Measurements from ENCODE around the gene ZNF77. TPM values are rescaled to one million over a fixed set of nuclear protein-coding genes. Genes with fewer than 3 reads are reported as not detected.
"Not testable (repeated sequence)": the region's sequence is repeated elsewhere in the genome, so short reads cannot be mapped to it uniquely, and the experiment has no call there.

The ZNF77 gene
- polyA plus RNA-seq, 3 donors, result 0.30 to 2.7 (median 1.0) TPM

- no peak overlapping the region for H3K27ac Mint-ChIP-seq
- Histone ChIP-seq H3K4me2 (replicated peaks; ENCODE audit: extremely low read depth, low read length, poor library complexity, severe bottlenecking) (no peak overlapping the region), H3K9ac (ENCODE audit: insufficient read depth, low read length, poor library complexity, severe bottlenecking) (no peak overlapping the region), H3K4me3 (replicated peaks in 1 of 3; ENCODE audit: low read depth in 2 of 3, low read length in 3 of 3) (no peak overlapping the region), H3K27me3 (ENCODE audit: control insufficient read depth in 2 of 2, insufficient read depth in 2 of 2, low read length in 2 of 2) (no peaks in the 10 kb centered on the region), H4K20me1 (ENCODE audit: insufficient read depth, low read length) (no peaks in the 10 kb centered on the region), H3K4me1 (ENCODE audit: control insufficient read depth in 1 of 2, insufficient read depth in 2 of 2, low read length in 2 of 2) (peaks cover 14 to 20% of the 10 kb centered on the region in 2 donors), H3K36me3 (replicated peaks in 1 of 2; ENCODE audit: control insufficient read depth in 1 of 2, insufficient read depth in 2 of 2, low read length in 2 of 2) (peaks cover 10 to 13% of the 10 kb centered on the region in 2 donors), H3K27ac (ENCODE audit: low read depth in 1 of 2, low read length in 2 of 2) (no peak overlapping the region), H3K9me3 (replicated peaks in 1 of 2; ENCODE audit: control insufficient read depth in 1 of 2, insufficient read depth in 1 of 2, low read length in 2 of 2) (peaks cover 4 to 8% of the 10 kb centered on the region in 2 donors), H3K79me2 (ENCODE audit: insufficient read depth, low read length) (peaks cover 9% of the 10 kb centered on the region), H2AFZ (ENCODE audit: insufficient read depth, low read depth, low read length, poor library complexity, severe bottlenecking) (no peak overlapping the region)
- peaks cover 3 to 23% (median 6%) of the 10 kb centered on the region in 7 donors for H3K9me3 Mint-ChIP-seq
- H3K27me3 Mint-ChIP-seq (ENCODE audit: low read depth in 3 of 3), result peaks cover 0 to 9% (median 0%) of the 10 kb centered on the region in 3 donors
- DNase-seq, result no peak
- H3K36me3 Mint-ChIP-seq, result peaks cover 8 to 15% of the 10 kb centered on the region in 2 donors
- intact Hi-C loops (cut with micrococcal nuclease), result loop anchor here (5.0 kb wide), 1 partner anchor 41 kb away; the partner anchor contains the start of gene ZNF57 (in 2 of the 2)
- no peak overlapping the region for H3K4me3 Mint-ChIP-seq
- H3K4me1 Mint-ChIP-seq, result peaks cover 17% of the 10 kb centered on the region
- WGBS (ENCODE audit: insufficient coverage), result 63% methylated on average over 6 of the region's 14 CpGs
- TF ChIP-seq, protein P1, sequence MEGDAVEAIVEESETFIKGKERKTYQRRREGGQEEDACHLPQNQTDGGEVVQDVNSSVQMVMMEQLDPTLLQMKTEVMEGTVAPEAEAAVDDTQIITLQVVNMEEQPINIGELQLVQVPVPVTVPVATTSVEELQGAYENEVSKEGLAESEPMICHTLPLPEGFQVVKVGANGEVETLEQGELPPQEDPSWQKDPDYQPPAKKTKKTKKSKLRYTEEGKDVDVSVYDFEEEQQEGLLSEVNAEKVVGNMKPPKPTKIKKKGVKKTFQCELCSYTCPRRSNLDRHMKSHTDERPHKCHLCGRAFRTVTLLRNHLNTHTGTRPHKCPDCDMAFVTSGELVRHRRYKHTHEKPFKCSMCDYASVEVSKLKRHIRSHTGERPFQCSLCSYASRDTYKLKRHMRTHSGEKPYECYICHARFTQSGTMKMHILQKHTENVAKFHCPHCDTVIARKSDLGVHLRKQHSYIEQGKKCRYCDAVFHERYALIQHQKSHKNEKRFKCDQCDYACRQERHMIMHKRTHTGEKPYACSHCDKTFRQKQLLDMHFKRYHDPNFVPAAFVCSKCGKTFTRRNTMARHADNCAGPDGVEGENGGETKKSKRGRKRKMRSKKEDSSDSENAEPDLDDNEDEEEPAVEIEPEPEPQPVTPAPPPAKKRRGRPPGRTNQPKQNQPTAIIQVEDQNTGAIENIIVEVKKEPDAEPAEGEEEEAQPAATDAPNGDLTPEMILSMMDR (IDR thresholded peaks at IDR 0.05), result no peak
Measured at GRCh38 chr19:2942928-2943640, 1.7 kb downstream of the ZNF77 start.

DNA sequence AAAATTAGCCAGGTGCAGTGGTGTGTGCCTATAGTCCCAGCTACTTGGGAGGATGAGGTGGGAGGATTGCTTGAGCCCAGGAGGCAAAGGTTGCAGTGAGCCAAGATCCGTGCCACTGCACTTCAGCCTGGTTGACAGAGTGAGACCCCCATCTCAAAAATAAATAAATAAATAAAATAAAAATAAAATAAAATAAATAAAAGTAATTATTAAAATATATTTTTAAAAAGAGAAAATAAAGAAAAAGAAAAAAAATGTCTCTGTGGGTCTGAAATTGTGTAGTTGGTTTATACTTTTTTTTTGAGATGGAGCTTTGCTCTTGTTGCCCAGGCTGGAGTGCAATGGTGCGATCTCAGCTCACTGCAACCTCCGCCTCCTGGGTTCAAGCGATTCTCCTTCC, 8.9 kb downstream of the ZNF77 start:
- H3K27me3 Mint-ChIP-seq (ENCODE audit: low read depth in 3 of 3); DNase-seq; H3K4me1 ChIP-seq (ENCODE audit: control insufficient read depth in 1 of 2, insufficient read depth in 2 of 2, low read length in 2 of 2); H2AFZ ChIP-seq (ENCODE audit: insufficient read depth, low read depth, low read length, poor library complexity, severe bottlenecking); H3K27ac Mint-ChIP-seq; H3K4me3 Mint-ChIP-seq; intact Hi-C loops (cut with micrococcal nuclease); H3K27me3 ChIP-seq (ENCODE audit: control insufficient read depth in 2 of 2, insufficient read depth in 2 of 2, low read length in 2 of 2); H3K4me1 Mint-ChIP-seq; H3K79me2 ChIP-seq (ENCODE audit: insufficient read depth, low read length); H3K4me2 ChIP-seq (replicated peaks; ENCODE audit: extremely low read depth, low read length, poor library complexity, severe bottlenecking); H3K4me3 ChIP-seq (replicated peaks in 1 of 3; ENCODE audit: low read depth in 2 of 3, low read length in 3 of 3); H3K9ac ChIP-seq (ENCODE audit: insufficient read depth, low read length, poor library complexity, severe bottlenecking); H3K27ac ChIP-seq (ENCODE audit: low read depth in 1 of 2, low read length in 2 of 2); H4K20me1 ChIP-seq (ENCODE audit: insufficient read depth, low read length): not testable (repeated sequence)
- H3K9me3 ChIP-seq (replicated peaks in 1 of 2; ENCODE audit: control insufficient read depth in 1 of 2, insufficient read depth in 1 of 2, low read length in 2 of 2), result peaks cover 69 to 76% of the 10 kb centered on the region in 2 donors
- H3K36me3 ChIP-seq (replicated peaks in 1 of 2; ENCODE audit: control insufficient read depth in 1 of 2, insufficient read depth in 2 of 2, low read length in 2 of 2), result peaks cover 38 to 64% of the 10 kb centered on the region in 2 donors
- Mint-ChIP-seq H3K36me3 (peaks cover 51 to 68% of the 10 kb centered on the region in 2 donors), H3K9me3 (peaks cover 38 to 79% (median 74%) of the 10 kb centered on the region in 7 donors)
- no CpG with 5 or more reads among the region's 4 CpGs for WGBS (ENCODE audit: insufficient coverage)

Measured in CD14-positive monocyte (primary cell).